GM19438 (cell line): ENCODE results near the gene COMMD7.

Source experiments
- ATAC-seq: cut with Tn5 transposase; IDR thresholded peaks from one replicate; pipeline ENCODE4 v1.9.1; 2021; ENCODE audit warnings: low read depth; ENCODE audit not compliant: unreplicated experiment

COMMD7 gene

DNA sequence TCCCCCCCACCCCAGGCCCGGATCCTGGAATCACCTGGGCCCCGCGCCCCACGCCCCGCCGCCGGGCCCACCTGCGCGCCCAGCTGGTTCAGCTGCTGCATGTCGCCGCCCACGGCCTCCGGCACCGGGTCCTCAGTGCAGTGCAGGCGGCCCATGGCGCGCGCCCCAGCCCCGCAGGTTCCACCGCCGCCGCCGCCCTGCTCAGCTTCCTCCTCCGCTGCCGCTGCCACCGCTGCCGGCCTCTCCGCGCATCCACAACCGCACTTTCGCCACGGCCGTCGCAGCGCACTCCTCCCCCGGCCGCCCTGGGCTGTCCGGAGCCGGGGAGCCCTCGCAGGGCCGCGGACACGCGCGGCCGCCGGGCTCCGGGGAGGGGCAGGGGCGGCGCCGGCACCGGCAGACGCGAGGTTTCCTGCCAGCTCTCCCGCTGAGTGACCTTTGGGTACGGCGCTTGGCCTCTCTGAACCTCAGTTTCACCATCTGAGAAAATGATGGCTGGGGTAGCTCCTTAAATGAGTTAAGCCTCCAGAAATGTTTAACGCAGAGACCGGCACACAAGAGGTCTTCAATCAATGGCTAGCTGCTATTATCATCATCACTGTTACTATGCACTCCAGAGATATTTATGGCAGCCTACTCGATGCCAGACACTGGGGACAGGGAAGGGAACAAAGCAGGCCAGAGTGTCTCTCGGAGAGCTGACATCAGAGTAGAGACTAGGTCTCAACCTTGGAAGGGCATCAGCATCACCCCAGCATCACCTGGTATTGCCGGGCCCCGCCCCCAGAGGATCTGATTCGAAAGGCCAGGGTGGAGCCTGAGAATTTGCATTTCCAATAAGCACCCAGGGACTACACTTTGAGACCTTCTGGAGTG lies at the start of gene COMMD7:
Gene COMMD7 (minus strand): TSS at position 231 of the 876 bp plus-strand sequence. CDS start 76 bp downstream, at position 155.
- peak; percentile 56 for ATAC-seq

DNA sequence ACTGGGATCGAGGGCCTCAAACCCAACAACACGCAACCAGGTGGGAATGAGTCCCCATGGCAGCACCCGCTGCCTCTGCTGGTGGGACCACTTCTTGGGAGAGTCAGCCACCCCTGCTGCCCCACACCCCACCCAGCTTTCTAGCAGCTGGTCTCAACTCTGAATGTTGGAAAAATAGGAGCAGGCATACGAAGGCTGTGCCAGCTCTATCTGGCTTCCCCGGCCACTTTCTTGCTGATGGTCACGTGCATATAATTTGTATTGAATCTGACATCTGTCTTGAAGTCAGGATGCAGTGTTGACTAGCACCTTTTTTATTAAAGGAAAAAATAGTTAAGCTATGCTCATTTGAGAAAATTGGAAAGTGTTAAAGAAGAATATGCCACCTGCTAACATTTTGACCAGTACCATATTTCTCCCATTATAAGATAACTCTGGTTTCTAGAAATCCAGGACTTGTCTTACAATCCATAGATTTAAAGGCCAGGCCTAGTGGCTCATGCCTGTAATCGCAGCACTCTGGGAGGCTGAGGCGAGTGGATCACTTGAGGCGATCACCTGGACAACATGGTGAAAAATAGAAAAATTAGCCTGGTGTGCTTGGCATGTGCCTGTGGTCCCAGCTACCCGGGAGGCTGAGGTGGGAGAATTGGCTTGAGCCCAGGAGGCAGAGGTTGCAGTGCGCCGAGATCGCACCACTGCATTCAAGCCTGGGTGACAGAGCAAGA lies 49.6 kb upstream of the COMMD7 start:
- ATAC-seq: no peak

DNA sequence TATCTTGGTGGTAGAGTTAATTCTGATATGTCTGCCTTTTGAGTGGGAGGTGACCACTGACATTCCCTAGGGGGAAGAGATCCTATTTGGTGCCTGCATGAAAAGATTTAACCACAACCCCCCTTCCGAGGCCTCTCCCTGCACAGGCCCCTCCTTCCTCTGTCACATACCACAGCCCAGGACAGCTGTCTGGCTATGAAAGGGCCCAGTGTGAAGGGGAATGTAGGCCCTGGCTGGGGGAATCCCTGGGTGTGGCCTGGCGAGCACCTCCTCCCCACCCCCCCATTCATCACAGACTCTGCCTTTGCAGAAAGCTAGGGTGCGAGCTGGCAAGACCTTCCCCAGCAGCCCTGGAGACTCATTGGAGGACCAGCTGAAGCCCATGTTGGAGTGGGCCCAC lies 49.0 kb upstream of the COMMD7 start:
- ATAC-seq: peak; percentile 75

DNA sequence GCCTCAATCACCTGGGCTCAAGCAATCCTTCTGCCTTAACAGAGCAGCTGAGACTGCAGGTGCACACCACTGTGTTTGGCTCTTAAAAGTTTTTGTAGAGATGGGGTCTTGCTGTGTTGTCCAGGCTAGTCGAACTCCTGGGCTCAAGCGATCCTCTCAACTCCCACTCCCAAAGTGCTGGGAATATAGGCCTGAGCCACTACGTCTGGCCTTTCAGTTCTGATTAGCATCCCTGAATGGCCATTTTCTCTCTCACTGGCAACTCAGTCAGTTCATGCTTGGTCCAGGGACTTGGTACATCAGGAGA lies 47.4 kb upstream of the COMMD7 start:
- ATAC-seq: no peak

DNA sequence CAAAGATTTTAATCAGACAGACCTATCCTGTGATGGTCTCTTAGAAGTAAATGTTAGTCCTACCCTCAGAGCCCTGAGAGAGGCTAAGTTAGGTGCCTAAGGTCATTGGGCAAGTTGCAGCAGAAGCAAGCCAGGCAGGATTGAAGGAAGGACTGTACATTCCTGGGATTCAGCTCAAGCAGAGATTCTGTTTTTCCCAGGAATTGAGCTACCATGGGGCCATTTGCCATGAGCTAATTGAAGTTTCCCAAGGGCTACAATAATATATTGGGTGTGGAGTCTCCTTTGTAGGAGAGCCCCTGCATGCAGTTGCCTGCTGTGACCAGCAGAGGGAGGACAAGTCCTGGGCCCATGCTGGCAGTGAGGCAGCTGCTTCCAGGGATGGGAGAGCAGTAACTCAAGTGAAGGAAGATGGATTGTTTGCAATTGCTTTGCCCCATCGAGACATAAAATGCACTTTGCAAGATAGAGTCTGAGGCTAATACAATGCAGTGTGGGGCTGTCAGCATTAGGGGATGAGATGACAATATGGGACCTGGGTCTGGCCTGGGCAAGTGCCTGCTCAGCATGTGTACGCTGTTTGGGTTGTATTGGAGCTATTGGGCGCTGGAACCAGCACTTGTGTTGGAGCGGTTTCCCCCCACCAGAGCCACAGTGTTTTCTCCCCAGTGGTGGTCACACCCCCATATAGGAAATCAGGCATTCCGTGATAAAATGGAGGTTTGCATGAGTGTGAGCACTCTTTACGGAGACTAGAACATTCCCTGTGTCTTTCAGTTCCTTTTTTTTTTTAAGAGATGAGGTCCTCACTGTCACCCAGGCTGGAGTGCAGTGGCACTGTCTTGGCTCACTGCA lies 46.9 kb upstream of the COMMD7 start:
- no peak for ATAC-seq

DNA sequence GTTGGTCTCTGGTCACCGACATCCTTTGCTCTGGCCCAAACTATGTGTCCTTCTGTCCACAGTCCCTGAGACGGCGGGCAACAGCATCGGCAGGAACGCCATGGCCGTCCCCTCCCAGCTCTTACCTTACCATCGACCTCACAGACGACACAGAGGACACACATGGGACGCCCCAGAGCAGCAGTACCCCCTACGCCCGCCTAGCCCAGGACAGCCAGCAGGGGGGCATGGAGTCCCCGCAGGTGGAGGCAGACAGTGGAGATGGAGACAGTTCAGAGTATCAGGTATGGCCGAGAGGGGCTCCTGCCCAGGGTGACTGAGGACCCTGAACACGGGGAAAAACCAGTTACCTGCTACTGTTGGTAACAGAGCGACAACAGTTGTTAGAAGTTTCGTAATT lies 43.9 kb upstream of the COMMD7 start:
- ATAC-seq: no peak

DNA sequence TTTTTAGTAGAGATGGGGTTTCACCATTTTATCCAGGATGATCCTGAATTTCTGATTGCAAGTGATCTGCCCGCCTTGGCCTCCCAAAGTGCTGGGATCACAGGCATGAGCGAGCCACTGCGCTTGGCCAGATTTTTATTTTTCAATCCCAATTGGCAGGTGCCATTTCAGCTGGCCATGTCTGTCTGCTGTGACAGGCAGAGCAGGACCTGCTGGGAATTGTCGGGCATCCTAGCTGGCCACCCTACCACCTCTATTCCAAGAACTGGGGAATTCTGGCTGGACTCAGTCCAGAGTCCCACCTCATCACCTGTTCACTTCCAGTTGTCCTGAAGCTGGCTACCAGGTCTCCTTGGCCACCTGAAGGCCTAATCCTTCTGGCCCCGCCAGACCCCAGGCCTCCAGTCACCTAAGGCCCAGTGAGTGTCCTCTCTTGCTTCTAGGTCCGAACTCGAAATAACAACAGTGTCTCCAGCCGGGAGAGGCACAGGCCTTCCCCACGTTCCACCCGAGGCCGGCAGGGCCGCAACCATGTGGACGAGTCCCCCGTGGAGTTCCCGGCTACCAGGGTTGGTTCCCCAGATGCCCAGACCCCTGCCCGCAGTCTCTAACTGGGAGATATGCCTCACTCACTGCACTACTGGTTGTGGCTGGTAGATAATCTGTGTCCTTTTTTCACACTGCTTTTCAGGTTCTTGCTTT lies 42.9 kb upstream of the COMMD7 start:
- ATAC-seq: no peak

DNA sequence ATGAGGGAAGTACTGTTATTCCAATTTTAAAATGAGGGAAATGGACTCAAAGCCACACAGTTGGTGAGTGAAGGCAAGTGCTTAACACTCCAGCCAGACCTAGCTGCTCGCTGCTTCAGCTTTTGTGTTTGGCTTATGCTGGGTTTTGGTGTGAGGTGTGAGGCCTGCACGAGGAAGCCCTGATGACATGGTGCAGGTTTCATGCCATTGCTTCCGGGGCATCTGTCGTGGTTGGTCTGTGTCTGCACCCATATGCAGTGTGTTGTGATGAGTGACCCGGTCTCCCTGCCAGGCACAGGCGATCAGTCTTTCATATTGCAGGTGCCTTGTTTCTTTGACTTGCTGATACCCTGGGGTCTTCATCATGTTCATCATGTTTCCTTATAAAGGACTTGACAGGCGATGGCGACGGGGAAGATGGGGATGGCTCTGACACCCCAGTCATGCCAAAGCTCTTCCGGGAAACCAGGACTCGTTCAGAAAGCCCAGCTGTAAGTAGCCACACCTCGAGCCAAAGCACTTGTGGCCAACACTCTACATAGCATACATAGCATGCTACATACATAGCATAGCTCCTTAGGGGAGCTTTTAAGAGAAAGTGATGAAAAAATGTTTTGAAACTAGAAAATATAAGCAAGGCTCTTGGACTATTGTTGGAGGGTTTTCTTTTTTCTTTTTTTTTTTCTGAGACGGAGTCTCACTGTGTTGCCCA lies 41.3 kb upstream of the COMMD7 start:
- ATAC-seq: no peak

DNA sequence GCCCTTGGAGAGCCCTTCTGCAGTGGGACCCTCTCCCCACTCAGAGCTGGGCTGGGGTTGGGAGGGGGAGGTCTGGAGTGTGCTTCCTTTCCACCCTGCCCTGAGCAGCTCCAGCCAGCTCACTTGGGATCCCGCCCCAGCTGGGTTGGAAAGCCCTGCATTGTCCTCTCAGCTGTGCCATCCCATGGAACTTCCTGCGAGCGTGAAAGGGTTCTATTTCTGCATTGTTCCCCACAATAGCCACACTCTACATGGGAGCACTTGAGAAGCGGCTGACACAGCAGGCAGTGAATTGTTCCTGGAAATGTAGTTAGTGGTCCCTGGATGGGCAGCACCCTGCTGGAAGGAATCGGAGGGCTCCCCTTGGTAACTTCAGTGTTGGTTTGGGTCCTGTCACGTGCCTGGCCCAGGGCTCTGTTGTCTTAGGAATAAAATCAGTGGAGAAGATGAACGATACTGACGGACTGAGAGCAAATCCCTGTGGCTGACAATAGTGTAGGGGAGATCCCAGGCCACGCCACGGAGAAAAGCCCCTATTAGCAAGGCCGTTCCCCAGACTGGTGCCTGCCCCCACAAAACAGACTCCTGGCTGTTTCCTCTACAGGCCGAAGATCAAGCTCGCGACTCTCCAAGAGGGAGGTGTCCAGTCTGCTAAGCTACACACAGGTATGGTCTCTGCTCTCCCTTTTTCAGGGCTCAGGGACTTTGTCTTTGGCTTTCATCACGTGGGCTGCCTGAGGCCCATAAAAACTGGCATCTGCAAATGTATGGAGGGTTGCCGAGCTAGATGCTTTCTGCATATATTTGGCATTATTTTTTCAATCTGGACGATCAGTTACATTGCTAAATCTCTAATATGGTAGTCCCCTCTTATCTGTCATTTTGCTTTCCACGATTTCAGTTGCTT lies 37.7 kb upstream of the COMMD7 start:
- ATAC-seq: no peak

DNA sequence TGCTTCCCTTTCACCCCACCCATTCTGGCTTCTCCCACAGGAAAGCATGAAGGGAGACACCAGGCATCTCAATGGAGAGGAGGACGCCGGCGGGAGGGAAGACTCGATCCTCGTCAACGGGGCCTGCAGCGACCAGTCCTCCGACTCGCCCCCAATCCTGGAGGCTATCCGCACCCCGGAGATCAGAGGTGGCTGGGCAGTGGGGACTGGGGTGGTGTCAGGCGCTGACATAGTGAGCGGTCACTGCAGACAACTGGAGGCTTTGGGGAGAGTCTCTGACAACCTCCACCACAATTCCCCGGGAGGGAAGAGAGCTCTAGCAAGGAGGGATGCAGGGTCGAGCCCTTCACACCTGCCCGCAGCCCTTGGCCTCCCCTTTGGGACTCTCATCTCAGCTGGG lies 37.0 kb upstream of the COMMD7 start:
- no peak for ATAC-seq

DNA sequence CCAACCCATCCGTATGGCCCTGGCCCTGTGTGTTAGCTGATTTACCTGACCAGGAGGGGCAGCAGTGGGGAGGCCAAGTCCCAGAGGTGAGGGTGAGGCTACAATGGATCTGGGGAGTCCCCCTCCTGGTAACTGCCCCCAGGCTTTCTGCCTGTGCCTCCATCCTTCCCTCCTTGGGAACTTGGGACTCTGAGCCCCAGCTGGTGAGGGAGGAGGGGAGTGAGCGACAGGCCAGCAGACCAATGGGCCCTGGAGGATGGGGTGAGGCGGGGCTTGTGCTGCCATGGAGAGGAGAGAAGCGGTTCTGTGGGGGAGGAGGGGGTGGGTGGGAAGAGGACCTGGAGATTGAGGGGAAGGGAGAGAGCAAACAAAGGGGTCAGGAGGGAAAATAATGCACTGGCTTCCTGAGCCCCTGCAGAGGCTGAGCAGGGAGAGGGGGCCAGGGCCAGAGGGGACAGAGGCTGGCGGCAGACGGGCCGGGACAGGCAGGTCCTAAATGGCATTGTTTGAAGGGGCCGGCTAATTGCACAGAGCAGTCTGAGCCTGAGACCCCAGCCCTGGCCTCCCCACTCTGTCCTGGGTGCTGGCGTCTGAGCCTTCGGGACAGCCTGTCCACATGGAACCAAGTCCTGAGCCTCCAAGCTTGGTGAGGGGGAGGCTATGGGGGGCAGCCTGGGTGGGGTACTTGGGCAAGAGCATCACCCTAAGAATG lies 36.4 kb upstream of the COMMD7 start:
- ATAC-seq: no peak

DNA sequence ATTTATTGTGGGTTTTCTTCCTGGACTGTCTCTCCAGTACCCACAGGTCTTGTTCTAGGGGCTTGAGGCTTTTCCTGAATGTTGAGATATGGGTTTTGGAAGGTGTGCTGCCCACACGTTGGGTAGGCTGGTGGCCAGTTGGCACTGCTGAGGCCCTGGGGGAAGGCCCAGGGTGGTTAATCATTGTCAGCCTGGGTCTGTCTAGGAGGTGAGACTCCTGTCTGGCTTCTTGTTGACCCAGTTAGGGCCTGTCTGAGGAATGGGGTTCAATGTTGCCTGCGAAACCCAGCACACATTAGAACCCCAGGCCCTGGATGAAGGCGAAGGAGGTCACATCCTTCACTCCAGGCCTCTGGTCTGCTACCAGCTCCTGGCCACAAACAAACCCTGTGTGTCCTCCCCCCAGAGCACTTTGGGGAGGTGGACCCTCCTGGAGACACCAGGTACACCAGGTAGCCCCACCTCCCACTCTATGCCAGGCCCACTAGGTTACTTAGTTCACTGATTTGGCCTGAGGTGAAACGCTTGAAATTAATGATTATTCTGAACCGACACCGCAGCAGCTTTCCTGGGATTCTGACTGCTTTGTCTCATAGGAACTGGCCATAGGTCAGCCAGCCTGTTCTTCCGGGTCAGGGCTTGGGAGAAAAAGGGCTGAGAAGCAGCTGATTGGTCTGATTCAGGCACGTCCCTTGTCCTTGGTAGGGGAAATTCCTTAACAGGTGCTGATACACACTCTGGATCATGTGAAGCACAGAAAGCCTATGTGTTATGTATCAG lies 34.1 kb upstream of the COMMD7 start:
- no peak for ATAC-seq

DNA sequence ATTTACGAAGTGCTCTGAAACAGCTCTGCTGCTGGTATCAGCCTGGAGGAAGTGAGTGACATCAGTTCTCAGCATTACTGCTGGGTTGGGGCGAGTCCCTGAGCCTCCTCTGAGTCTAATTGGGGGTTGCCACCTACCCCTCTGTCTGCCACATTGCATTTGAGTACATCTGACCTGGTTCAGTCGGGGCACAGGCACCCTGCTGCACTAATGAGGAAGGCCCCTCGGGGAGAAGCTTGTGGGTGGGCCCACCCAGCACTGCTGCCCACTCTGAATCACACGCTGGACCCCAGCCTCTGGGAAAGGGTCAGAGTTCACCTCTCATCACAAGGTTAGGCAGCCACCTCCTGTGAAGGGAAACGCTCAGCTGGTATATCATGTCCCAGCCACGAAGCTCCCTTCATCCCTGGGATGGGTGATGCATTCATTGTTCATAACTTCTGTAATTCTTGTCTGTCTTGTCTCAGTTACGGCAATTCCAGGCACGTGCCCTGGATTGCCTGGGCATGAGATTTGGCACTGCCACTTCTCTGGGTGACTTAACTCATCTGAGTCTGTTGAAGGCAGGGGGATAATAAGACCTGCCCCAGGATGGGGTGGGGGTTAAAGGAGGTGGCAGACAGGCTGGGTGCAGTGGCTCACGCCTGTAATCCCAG lies 32.2 kb upstream of the COMMD7 start:
- ATAC-seq: no peak

DNA sequence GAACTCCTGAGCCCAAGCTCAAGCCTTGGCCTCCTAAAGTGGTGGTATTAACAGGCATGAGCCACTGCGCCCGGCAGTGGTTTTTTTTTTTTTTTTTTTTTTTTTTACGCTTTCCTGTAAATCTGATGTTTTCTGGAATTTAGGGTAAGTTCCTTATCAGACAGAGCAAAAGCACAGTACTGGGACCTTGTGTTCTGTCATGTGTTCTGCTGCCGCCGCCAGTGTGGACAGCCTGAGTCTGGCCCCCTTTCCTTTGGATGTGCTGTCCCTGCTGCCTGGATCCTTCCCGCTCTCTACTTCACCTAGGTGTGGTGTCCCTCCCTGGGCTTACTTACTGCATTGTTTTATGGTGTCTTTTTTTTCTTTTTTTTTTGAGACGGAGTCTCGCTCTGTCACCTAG lies 30.6 kb upstream of the COMMD7 start:
- no peak for ATAC-seq

DNA sequence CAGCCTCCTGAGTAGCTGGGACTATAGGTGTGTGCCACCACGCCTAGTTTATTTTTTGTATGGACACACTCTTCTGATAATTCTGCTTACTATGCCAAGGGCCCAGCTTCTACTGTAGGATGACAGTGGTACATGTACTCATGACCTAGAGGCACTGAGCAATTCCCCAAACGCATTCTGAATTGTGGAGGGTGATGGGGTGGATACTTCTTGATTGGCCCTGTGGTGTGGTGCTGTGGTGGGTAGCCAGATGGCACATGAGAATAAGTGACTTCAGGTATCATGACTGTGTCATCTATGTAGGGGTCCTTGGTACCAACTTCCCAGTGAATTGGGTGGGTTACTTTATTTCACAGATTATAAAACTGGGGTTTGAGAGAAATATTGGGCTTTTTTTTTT lies 30.0 kb upstream of the COMMD7 start:
- no peak for ATAC-seq

DNA sequence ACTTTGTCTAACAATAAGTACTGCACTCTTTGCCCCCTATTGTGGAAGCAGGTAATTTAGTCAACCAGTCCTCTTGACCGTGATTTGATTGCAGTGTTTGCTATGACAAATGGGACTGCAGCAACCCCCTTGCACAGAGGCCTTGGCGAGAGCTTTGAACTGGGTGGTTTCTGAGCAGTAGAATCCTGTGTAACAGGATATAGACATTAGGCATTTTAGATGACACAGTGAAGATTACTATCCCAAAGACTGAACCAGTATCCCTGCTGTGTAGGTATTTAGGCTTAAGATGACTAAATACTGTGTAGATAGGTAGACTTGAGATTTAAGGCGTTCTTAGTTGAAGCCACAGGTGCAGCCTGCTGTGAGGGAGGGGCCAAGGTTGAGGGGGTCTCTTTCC lies 28.8 kb upstream of the COMMD7 start:
- no peak for ATAC-seq
